ENCODE data around the gene KCMF1.

The KCMF1 gene

GRCh38 chr2:85087541-85087940 lies 116.6 kb downstream of the KCMF1 start:
- DNase-seq = no peak

GRCh38 chr2:85088921-85089320 lies 118.0 kb downstream of the KCMF1 start:
- no peak for DNase-seq

- peak; percentile 93 for DNase-seq
These were observed 118.6 kb downstream of the KCMF1 start for GRCh38 chr2:85089585-85089984.

- no peak for DNase-seq
These were observed 120.9 kb downstream of the KCMF1 start for GRCh38 chr2:85091838-85092237.

GRCh38 chr2:85095094-85095493 lies 124.1 kb downstream of the KCMF1 start:
- DNase-seq = no peak

- no peak for DNase-seq
These were observed 125.7 kb downstream of the KCMF1 start for GRCh38 chr2:85096616-85097015.

GRCh38 chr2:85104228-85104627 lies 133.3 kb downstream of the KCMF1 start:
- DNase-seq = no peak

GRCh38 chr2:85106489-85107180 lies 135.7 kb downstream of the KCMF1 start:
- no peak for DNase-seq
